ENCODE data around the gene RSPH9.

- TF ChIP-seq POLR2AphosphoS5 (IDR thresholded peaks at IDR 0.05; ENCODE audit: low read depth, low read length) (no peak), CTCF (IDR thresholded peaks at IDR 0.05) (no peak), REST (IDR thresholded peaks at IDR 0.05; ENCODE audit: insufficient read depth in 1 of 2, low read depth in 2 of 2, low read length in 1 of 2) (no peak), TCF7L2 (IDR thresholded peaks at IDR 0.05; ENCODE audit: low read depth, low read length) (no peak), SIN3A (IDR thresholded peaks at IDR 0.05; ENCODE audit: borderline replicate concordance, insufficient read depth, low read depth, low read length) (no peak)
Measured at GRCh38 chr6:43681303-43681702, 36.5 kb downstream of the RSPH9 start.
